Smooth muscle cell (in vitro differentiated cells): ENCODE measurements around the gene SMTN. TPM values are rescaled to one million over a fixed set of nuclear protein-coding genes. Genes with fewer than 3 reads are reported as not detected.
"Not testable (repeated sequence)": the region's sequence is repeated elsewhere in the genome, so short reads cannot be mapped to it uniquely, and the experiment has no call there.

ENCODE experiments used
- DNase-seq: peaks from one replicate; lab custom pipeline; 2025; ENCODE audit not compliant: unreplicated experiment; lab: John Stamatoyannopoulos, UW
- H2AFZ ChIP-seq: fragments of 200-600 bp; sonication (generic); 2 replicates; pipeline ENCODE4 v1.6.0; 2016; ENCODE audit warnings: antibody characterized with exemption, low read depth, mild to moderate bottlenecking
- H3F3A ChIP-seq: fragments of 200-600 bp; sonication (generic); 2 replicates; pipeline ENCODE4 v1.6.0; 2017; ENCODE audit warnings: antibody characterized with exemption, low read depth
- H3K27ac ChIP-seq: fragments of 200-600 bp; sonication (generic); 2 replicates; pipeline ENCODE4 v1.5.1; 2016; ENCODE audit warnings: low read depth, mild to moderate bottlenecking
- H3K27me3 ChIP-seq: fragments of 200-600 bp; sonication (generic); 2 replicates; pipeline ENCODE4 v1.6.1; 2016; ENCODE audit warnings: low read depth, mild to moderate bottlenecking
- H3K36me3 ChIP-seq: fragments of 200-600 bp; sonication (generic); 2 replicates; pipeline ENCODE4 v1.5.1; 2016; ENCODE audit warnings: low read depth
- H3K4me1 ChIP-seq: fragments of 200-600 bp; sonication (generic); 2 replicates; pipeline ENCODE4 v1.5.1; 2016; ENCODE audit warnings: low read depth
- H3K4me2 ChIP-seq: fragments of 200-600 bp; sonication (generic); 2 replicates; pipeline ENCODE4 v1.6.0; 2016; ENCODE audit warnings: mild to moderate bottlenecking
- H3K4me3 ChIP-seq: fragments of 200-600 bp; sonication (generic); 2 replicates; pipeline ENCODE4 v1.5.1; 2016; ENCODE audit warnings: mild to moderate bottlenecking
- H3K79me2 ChIP-seq: fragments of 200-600 bp; sonication (generic); 2 replicates; pipeline ENCODE4 v1.6.0; 2016; ENCODE audit warnings: low read depth, mild to moderate bottlenecking
- H3K9ac ChIP-seq: fragments of 200-600 bp; sonication (generic); 2 replicates; pipeline ENCODE4 v1.6.0; 2016; ENCODE audit warnings: low read depth
- H3K9me3 ChIP-seq: fragments of 200-600 bp; sonication (generic); replicated peaks from 2 replicates; pipeline ENCODE4 v1.5.1; 2016; ENCODE audit warnings: low read depth
- H4K20me1 ChIP-seq: fragments of 200-600 bp; sonication (generic); 2 replicates; pipeline ENCODE4 v1.6.0; 2016; ENCODE audit warnings: low read depth
- CTCF ChIP-seq: fragments of 200-600 bp; sonication (generic); IDR thresholded peaks from 2 replicates; pipeline ENCODE4 v1.5.1; 2017; ENCODE audit warnings: borderline replicate concordance, mild to moderate bottlenecking, antibody characterized with exemption; ENCODE audit not compliant: insufficient read depth, poor library complexity, severe bottlenecking
- WGBS: methylation state at CpG from one replicate; pipeline ENCODE4 v1.1.7; 2016; ENCODE audit warnings: low lambda C conversion rate; 5-methylcytosine and 5-hydroxymethylcytosine counted together
- polyA plus RNA-seq: library from polyadenylated mRNA; unstranded; fragments of >200 nt; fragmentation: Nextera tagmentation; extraction: Ambion mirVana; gene quantifications from 2 replicates; pipeline ENCODE4 v1.2.1, GENCODE V29; 2016
- total RNA-seq: library from RNA; depleted of rRNA; stranded (reverse); fragments of >200 nt; gene quantifications from 2 replicates; pipeline ENCODE4 v1.2.3, GENCODE V29; 2014

SMTN gene
- total and polyA plus RNA-seq, 2 experiments from 2014 or later, result 58.6 to 108 TPM

- H3K27ac ChIP-seq, result no peak overlapping the region
- no peaks in the 10 kb centered on the region for H3K9me3 ChIP-seq
- H3K4me2 ChIP-seq, result no peak overlapping the region
- WGBS, result 81% methylated on average over 6 of the region's 6 CpGs
- H2AFZ ChIP-seq, result no peak overlapping the region
- no peaks in the 10 kb centered on the region for H3K36me3 ChIP-seq
- H3K4me1 ChIP-seq, result peaks cover 11% of the 10 kb centered on the region
- no peak overlapping the region for H3K9ac ChIP-seq
- peaks cover 6% of the 10 kb centered on the region for H4K20me1 ChIP-seq
- no peak overlapping the region for H3K4me3 ChIP-seq
- no peak for TF ChIP-seq CTCF
- H3K27me3 ChIP-seq, result no peaks in the 10 kb centered on the region
- peaks cover 15% of the 10 kb centered on the region for H3K79me2 ChIP-seq
- no peak for DNase-seq
- peaks cover 5% of the 10 kb centered on the region for H3F3A ChIP-seq
These were observed 3.4 kb upstream of the SMTN start for GRCh38 chr22:31077681-31078080.

GRCh38 chr22:31078389-31078788 is 2.7 kb upstream of the SMTN start:
- not testable (repeated sequence) for H2AFZ ChIP-seq, H3K27ac ChIP-seq, DNase-seq, H3K9ac ChIP-seq, H3K4me3 ChIP-seq, H3K4me2 ChIP-seq, H3K27me3 ChIP-seq, H3K9me3 ChIP-seq, H3K36me3 ChIP-seq
- Histone ChIP-seq H3F3A (peaks cover 12% of the 10 kb centered on the region), H3K4me1 (peaks cover 17% of the 10 kb centered on the region), H3K79me2 (peaks cover 23% of the 10 kb centered on the region), H4K20me1 (peaks cover 13% of the 10 kb centered on the region)
- WGBS, result 98% methylated on average over 2 of the region's 2 CpGs

- DNase-seq, result no peak
- 93% methylated on average over 12 of the region's 12 CpGs for WGBS
These were observed 1.9 kb upstream of the SMTN start for GRCh38 chr22:31079095-31079642.

GRCh38 chr22:31080164-31080847 is 812 bp upstream of the SMTN start:
- no peak for DNase-seq
- Histone ChIP-seq H2AFZ (peak overlapping the region; percentile 61), H3K36me3 (no peaks in the 10 kb centered on the region), H3K4me2 (peak overlapping the region; percentile 91), H4K20me1 (peaks cover 25% of the 10 kb centered on the region), H3F3A (peaks cover 17% of the 10 kb centered on the region), H3K9me3 (no peaks in the 10 kb centered on the region), H3K4me1 (peaks cover 28% of the 10 kb centered on the region), H3K27ac (peak overlapping the region; percentile 90), H3K4me3 (peak overlapping the region; percentile 73), H3K79me2 (peaks cover 30% of the 10 kb centered on the region), H3K9ac (peak overlapping the region; percentile 95), H3K27me3 (no peaks in the 10 kb centered on the region)
- no peak for TF ChIP-seq CTCF
- WGBS, result 51% methylated on average over 5 of the region's 5 CpGs

More at GRCh38 chr22:31079095-31079642, 1.9 kb upstream of the SMTN start:
- H2AFZ ChIP-seq, result no peak overlapping the region
- H3K27me3 ChIP-seq, result no peaks in the 10 kb centered on the region
- no peak overlapping the region for H3K9ac ChIP-seq
- H3K4me3 ChIP-seq, result no peak overlapping the region
- no peaks in the 10 kb centered on the region for H3K36me3 ChIP-seq
- no peak overlapping the region for H3K4me2 ChIP-seq
- no peaks in the 10 kb centered on the region for H3K9me3 ChIP-seq
- H3K79me2 ChIP-seq, result peaks cover 30% of the 10 kb centered on the region
- H4K20me1 ChIP-seq, result peaks cover 21% of the 10 kb centered on the region
- no peak overlapping the region for H3K27ac ChIP-seq
- H3F3A ChIP-seq, result peaks cover 17% of the 10 kb centered on the region
- TF ChIP-seq CTCF, result no peak
- peaks cover 25% of the 10 kb centered on the region for H3K4me1 ChIP-seq
